Measurements from ENCODE around the gene TBC1D10A.

The TBC1D10A gene

GRCh38 chr22:30246814-30247376 is 79.8 kb downstream of the TBC1D10A start:
- TF ChIP-seq FOXP2 (optimal IDR thresholded peaks at IDR 0.05; ENCODE audit: borderline replicate concordance, extremely low read depth, extremely low read length, insufficient read depth), result no peak
- TF ChIP-seq TAF1 (IDR thresholded peaks at IDR 0.05; ENCODE audit: borderline replicate concordance, insufficient read depth, low read length), result no peak
- TF ChIP-seq SIN3A (IDR thresholded peaks at IDR 0.05; ENCODE audit: borderline replicate concordance, insufficient read depth, low read length), result no peak
- TF ChIP-seq POLR2AphosphoS5 (IDR thresholded peaks at IDR 0.05; ENCODE audit: low read depth, low read length), result no peak
- TF ChIP-seq REST (IDR thresholded peaks at IDR 0.05; ENCODE audit: insufficient read depth in 1 of 2, low read depth in 2 of 2, low read length in 2 of 2), result no peak

- TF ChIP-seq TAF1 (IDR thresholded peaks at IDR 0.05; ENCODE audit: borderline replicate concordance, insufficient read depth, low read length) (no peak), REST (IDR thresholded peaks at IDR 0.05; ENCODE audit: insufficient read depth in 1 of 2, low read depth in 2 of 2, low read length in 2 of 2) (no peak), FOXP2 (optimal IDR thresholded peaks at IDR 0.05; ENCODE audit: borderline replicate concordance, extremely low read depth, extremely low read length, insufficient read depth) (no peak), POLR2AphosphoS5 (IDR thresholded peaks at IDR 0.05; ENCODE audit: low read depth, low read length) (no peak), SIN3A (IDR thresholded peaks at IDR 0.05; ENCODE audit: borderline replicate concordance, insufficient read depth, low read length) (no peak)
Observed at GRCh38 chr22:30245985-30246813, 80.5 kb downstream of the TBC1D10A start, which contains the start of gene LIF. LIF (minus strand) TSS chr22:30246759; CDS start chr22:30246695, 64 bp downstream.

GRCh38 chr22:30245181-30245984 is 81.4 kb downstream of the TBC1D10A start:
- no peak for TF ChIP-seq SIN3A (IDR thresholded peaks at IDR 0.05; ENCODE audit: borderline replicate concordance, insufficient read depth, low read length)
- no peak for TF ChIP-seq TAF1 (IDR thresholded peaks at IDR 0.05; ENCODE audit: borderline replicate concordance, insufficient read depth, low read length)
- TF ChIP-seq REST (IDR thresholded peaks at IDR 0.05; ENCODE audit: insufficient read depth in 1 of 2, low read depth in 2 of 2, low read length in 2 of 2), result no peak
- TF ChIP-seq POLR2AphosphoS5 (IDR thresholded peaks at IDR 0.05; ENCODE audit: low read depth, low read length), result no peak
- no peak for TF ChIP-seq FOXP2 (optimal IDR thresholded peaks at IDR 0.05; ENCODE audit: borderline replicate concordance, extremely low read depth, extremely low read length, insufficient read depth)

- TF ChIP-seq REST (IDR thresholded peaks at IDR 0.05; ENCODE audit: insufficient read depth in 1 of 2, low read depth in 2 of 2, low read length in 2 of 2) (no peak), TAF1 (IDR thresholded peaks at IDR 0.05; ENCODE audit: borderline replicate concordance, insufficient read depth, low read length) (no peak), FOXP2 (optimal IDR thresholded peaks at IDR 0.05; ENCODE audit: borderline replicate concordance, extremely low read depth, extremely low read length, insufficient read depth) (no peak), POLR2AphosphoS5 (IDR thresholded peaks at IDR 0.05; ENCODE audit: low read depth, low read length) (no peak), SIN3A (IDR thresholded peaks at IDR 0.05; ENCODE audit: borderline replicate concordance, insufficient read depth, low read length) (no peak)
Observed at GRCh38 chr22:30244641-30245040, 82.1 kb downstream of the TBC1D10A start.
